H1 (cell line): ENCODE data around the gene GRID1. TPM values are rescaled to one million over a fixed set of nuclear protein-coding genes. Genes with fewer than 3 reads are reported as not detected.

Experiments used
- CTCF ChIA-PET: fragments of 300-600 bp; sonication (Branson Sonifier 250); formaldehyde crosslinking; loops from one replicate; lab custom pipeline; 2021; ENCODE audit not compliant: partially characterized antibody; lab: Charles Lee
- POLR2A ChIA-PET: fragments of 300-600 bp; sonication (Branson Sonifier 250); formaldehyde crosslinking; loops from one replicate; lab custom pipeline; 2021; ENCODE audit warnings: inconsistent platforms; ENCODE audit not compliant: partially characterized antibody; lab: Charles Lee
- DNase-seq, 2 experiments: peaks; one replicate each; pipeline versions ENCODE4 v3.0.0 to v3.0.0-alpha.2; 2010 to 2022; ENCODE audit warnings: low spot score in 2 of 2, low read depth in 1 of 2, mixed read lengths in 1 of 2
- FAIRE-seq: peaks from 2 replicates; lab custom pipeline; 2011; peaks lifted over from hg19 to GRCh38; lab: Jason Lieb, UNC
- H2AFZ ChIP-seq: 2 replicates; pipeline ENCODE4 v1.8.1; 2012; ENCODE audit warnings: low read length, inconsistent platforms
- H2AK5ac ChIP-seq: 2 replicates; pipeline ENCODE4 v1.6.1; 2013; ENCODE audit warnings: low read depth, low read length
- H2BK120ac ChIP-seq: replicated peaks from 2 replicates; pipeline ENCODE3; 2013; ENCODE audit warnings: low read depth, low read length, inconsistent platforms
- H2BK12ac ChIP-seq: 2 replicates; pipeline ENCODE4 v1.6.1; 2013; ENCODE audit warnings: low read depth, low read length
- H2BK15ac ChIP-seq: 2 replicates; pipeline ENCODE4 v1.6.1; 2013; ENCODE audit warnings: low read length
- H2BK20ac ChIP-seq: 2 replicates; pipeline ENCODE4 v1.6.1; 2013; ENCODE audit warnings: low read length
- H2BK5ac ChIP-seq: 2 replicates; pipeline ENCODE4 v1.6.1; 2013; ENCODE audit warnings: low read depth, low read length
- H3K14ac ChIP-seq: 2 replicates; pipeline ENCODE4 v1.6.1; 2013; ENCODE audit warnings: inconsistent platforms; ENCODE audit not compliant: insufficient read length
- H3K18ac ChIP-seq: 2 replicates; pipeline ENCODE4 v1.6.1; 2013; ENCODE audit warnings: low read length; ENCODE audit errors: extremely low read depth
- H3K23ac ChIP-seq: 2 replicates; pipeline ENCODE4 v1.6.1; 2013; ENCODE audit warnings: inconsistent platforms; ENCODE audit not compliant: insufficient read length
- H3K23me2 ChIP-seq: 2 replicates; pipeline ENCODE4 v1.6.1; 2013; ENCODE audit warnings: low read depth, low read length
- H3K27ac ChIP-seq: 2 replicates; pipeline ENCODE4 v1.6.1; 2011; ENCODE audit warnings: low read depth, low read length, inconsistent platforms
- H3K27me3 ChIP-seq, 4 experiments: replicated peaks in 1 of 4; 1 replicate in 1 of 4; 2 replicates in 3 of 4; pipeline versions ENCODE4 v1.6.1 to v1.8.1; 2011 to 2013; ENCODE audit warnings: low read length in 3 of 4, mild to moderate bottlenecking in 3 of 4, inconsistent platforms in 2 of 4, mixed read lengths in 2 of 4, moderate library complexity in 1 of 4; ENCODE audit not compliant: control insufficient read depth in 3 of 4, insufficient read depth in 3 of 4; ENCODE audit errors: extremely low read depth in 1 of 4
- H3K36me3 ChIP-seq, 4 experiments: 2 replicates each; pipeline versions ENCODE4 v1.6.1 to v1.8.1; 2011 to 2013; ENCODE audit warnings: mild to moderate bottlenecking in 4 of 4, low read length in 3 of 4, moderate library complexity in 2 of 4, control low read depth in 1 of 4, inconsistent platforms in 1 of 4; ENCODE audit not compliant: insufficient read depth in 4 of 4, control insufficient read depth in 2 of 4
- H3K4ac ChIP-seq: replicated peaks from 2 replicates; pipeline ENCODE3; 2013; ENCODE audit warnings: low read length, low read depth, mixed read lengths, inconsistent platforms; ENCODE audit not compliant: insufficient read length
- H3K4me1 ChIP-seq, 4 experiments: replicated peaks in 1 of 4; 1 replicate in 1 of 4; 2 replicates in 3 of 4; pipeline versions ENCODE4 v1.6.1 to v1.8.1; 2011 to 2013; ENCODE audit warnings: low read length in 3 of 4, inconsistent platforms in 2 of 4, mixed read lengths in 1 of 4; ENCODE audit not compliant: insufficient read depth in 4 of 4, control insufficient read depth in 3 of 4
- H3K4me2 ChIP-seq, 2 experiments: 2 replicates each; pipeline versions ENCODE4 v1.6.1 to v1.8.1; 2011 to 2013; ENCODE audit warnings: low read depth in 2 of 2, low read length in 2 of 2, control low read depth in 1 of 2, inconsistent platforms in 1 of 2, mild to moderate bottlenecking in 1 of 2; ENCODE audit not compliant: insufficient read depth in 1 of 2
- H3K4me3 ChIP-seq, 4 experiments: fragments of 200-600, 300-600 bp in 1 of 4; sonication (generic), shearing (Covaris generic), sonication (Bioruptor Twin) in 1 of 4; 2 replicates each; pipeline versions ENCODE4 v1.5.1 to v1.8.1; 2011 to 2016; ENCODE audit warnings: low read length in 4 of 4, low read depth in 3 of 4, control low read depth in 2 of 4, inconsistent platforms in 2 of 4, mild to moderate bottlenecking in 2 of 4, mixed read lengths in 1 of 4, moderate library complexity in 1 of 4; ENCODE audit not compliant: insufficient read depth in 2 of 4; ENCODE audit errors: extremely low read depth in 1 of 4
- H3K56ac ChIP-seq: replicated peaks from 2 replicates; pipeline ENCODE3; 2013; ENCODE audit warnings: low read depth, mild to moderate bottlenecking, mixed read lengths, low read length, inconsistent platforms; ENCODE audit not compliant: insufficient read length
- H3K79me1 ChIP-seq: 2 replicates; pipeline ENCODE4 v1.6.1; 2013; ENCODE audit warnings: low read depth, low read length, control low read depth
- H3K79me2 ChIP-seq, 2 experiments: 2 replicates each; pipeline versions ENCODE4 v1.6.1 to v1.8.1; 2012 to 2013; ENCODE audit warnings: low read length in 2 of 2, mild to moderate bottlenecking in 2 of 2, inconsistent platforms in 1 of 2; ENCODE audit not compliant: insufficient read depth in 2 of 2, control insufficient read depth in 1 of 2
- H3K9ac ChIP-seq, 4 experiments: replicated peaks in 1 of 4; 1 replicate in 1 of 4; 2 replicates in 3 of 4; pipeline versions ENCODE4 v1.6.1 to v1.8.1; 2011 to 2013; ENCODE audit warnings: low read depth in 3 of 4, low read length in 3 of 4, control low read depth in 2 of 4, mild to moderate bottlenecking in 2 of 4, moderate library complexity in 2 of 4, inconsistent platforms in 1 of 4; ENCODE audit errors: extremely low read depth in 1 of 4
- H3K9me3 ChIP-seq, 2 experiments: 2 replicates each; pipeline versions ENCODE4 v1.6.1 to v1.8.1; 2012 to 2013; ENCODE audit warnings: mild to moderate bottlenecking in 2 of 2, moderate library complexity in 2 of 2, control low read depth in 1 of 2, inconsistent platforms in 1 of 2, low read depth in 1 of 2, low read length in 1 of 2, mixed read lengths in 1 of 2; ENCODE audit not compliant: insufficient read depth in 2 of 2
- H4K20me1 ChIP-seq, 2 experiments: replicated peaks in 1 of 2; 2 replicates each; pipeline versions ENCODE3 to v1.8.1; 2011 to 2013; ENCODE audit warnings: inconsistent platforms in 2 of 2, low read length in 2 of 2, mild to moderate bottlenecking in 1 of 2; ENCODE audit not compliant: insufficient read depth in 2 of 2, control insufficient read depth in 1 of 2
- H4K5ac ChIP-seq: 2 replicates; pipeline ENCODE4 v1.6.1; 2013; ENCODE audit warnings: low read length, low read depth, mixed read lengths, inconsistent platforms; ENCODE audit not compliant: insufficient read length
- H4K8ac ChIP-seq: 2 replicates; pipeline ENCODE4 v1.8.0; 2013; ENCODE audit warnings: mild to moderate bottlenecking, moderate library complexity, low read length, inconsistent platforms; ENCODE audit not compliant: insufficient read depth; ENCODE audit errors: extremely low read depth
- H4K91ac ChIP-seq: replicated peaks from 2 replicates; pipeline ENCODE3; 2013; ENCODE audit warnings: low read length, mixed read lengths, inconsistent platforms; ENCODE audit not compliant: insufficient read length
- CHD1 ChIP-seq: IDR thresholded peaks from 2 replicates; pipeline ENCODE4 v1.6.1; 2012; ENCODE audit warnings: low read depth, low read length, improper control_type of control experiment
- E2F6 ChIP-seq: IDR thresholded peaks from 2 replicates; pipeline ENCODE4 v1.6.1; 2012; ENCODE audit warnings: inconsistent platforms
- EGR1 ChIP-seq: IDR thresholded peaks from 2 replicates; pipeline ENCODE4 v1.6.1; 2011; ENCODE audit warnings: low read depth, low read length, borderline replicate concordance
- EP300 ChIP-seq, 2 experiments: IDR thresholded peaks; 1 replicate in 1 of 2; 2 replicates in 1 of 2; pipeline ENCODE4 v1.6.1; 2011 to 2012; ENCODE audit warnings: low read depth in 2 of 2, low read length in 2 of 2, mild to moderate bottlenecking in 2 of 2, borderline replicate concordance in 1 of 2, inconsistent platforms in 1 of 2, moderate library complexity in 1 of 2
- POU5F1 ChIP-seq: IDR thresholded peaks from 2 replicates; pipeline ENCODE4 v1.6.1; 2011; ENCODE audit warnings: low read depth, mild to moderate bottlenecking, low read length, moderate library complexity
- RBBP5 ChIP-seq: IDR thresholded peaks from 2 replicates; pipeline ENCODE4 v1.7.1; 2012; ENCODE audit warnings: low read depth, mild to moderate bottlenecking, inconsistent platforms, low read length, moderate library complexity, borderline replicate concordance
- RFX5 ChIP-seq: IDR thresholded peaks from 2 replicates; pipeline ENCODE4 v1.6.1; 2011; ENCODE audit warnings: low read depth, low read length, improper control_type of control experiment, borderline replicate concordance
- RNF2 ChIP-seq: fragments of 200-900, 300-1000 bp; sonication (generic); IDR thresholded peaks from 2 replicates; pipeline ENCODE4 v1.7.1; 2016; ENCODE audit warnings: borderline replicate concordance, low read depth, mild to moderate bottlenecking, antibody characterized with exemption, low read length; ENCODE audit not compliant: poor library complexity, severe bottlenecking; ENCODE audit errors: missing control alignments
- SAP30 ChIP-seq: fragments of 300-600 bp; sonication (generic); IDR thresholded peaks from 2 replicates; pipeline ENCODE4 v1.7.1; 2012; ENCODE audit warnings: low read length, moderate library complexity, mild to moderate bottlenecking, inconsistent platforms; ENCODE audit not compliant: insufficient read depth, insufficient replicate concordance
- SP1 ChIP-seq: IDR thresholded peaks from 2 replicates; pipeline ENCODE4 v1.6.1; 2011; ENCODE audit warnings: low read depth, low read length
- SP4 ChIP-seq: IDR thresholded peaks from 2 replicates; pipeline ENCODE4 v1.6.1; 2012; ENCODE audit warnings: low read length, inconsistent platforms
- YY1 ChIP-seq: IDR thresholded peaks from 2 replicates; pipeline ENCODE4 v1.6.1; 2011; ENCODE audit warnings: low read depth, mild to moderate bottlenecking, low read length
- WGBS, 2 experiments: shearing (Covaris generic) in 1 of 2; methylation state at CpG; one replicate each; pipeline versions ENCODE4 v1.1.6 to v1.1.7; 2013 to 2015; ENCODE audit warnings: low lambda C conversion rate in 2 of 2, mixed read lengths in 2 of 2, inconsistent platforms in 1 of 2, low coverage in 1 of 2, missing lambda C conversion rate in 1 of 2; ENCODE audit not compliant: insufficient replicate concordance in 2 of 2, insufficient coverage in 1 of 2, insufficient read length in 1 of 2; ENCODE audit errors: extremely low coverage in 1 of 2, missing lambda C conversion rate in 1 of 2; 5-methylcytosine and 5-hydroxymethylcytosine counted together
- polyA plus RNA-seq, 7 experiments: library from polyadenylated mRNA; depleted of rRNA in 3 of 7; stranded (reverse) in 5 of 7; unstranded in 2 of 7; fragments of >200 nt in 5 of 7; fragments of 200-250 nt in 2 of 7; gene quantifications; 1 replicate in 5 of 7; 2 replicates in 1 of 7; 4 replicates in 1 of 7; pipeline versions ENCODE4 v1.2.1 to v1.2.3, GENCODE V29; 2011 to 2013; ENCODE audit warnings: missing spikeins in 2 of 7, mixed read lengths in 2 of 7
- total RNA-seq: library from RNA; stranded (reverse); fragmentation: NEBNext Ultra II Directional; extraction: Animal tissue kit (Norgen Biotek cat#: 25700); gene quantifications from 2 replicates; pipeline ENCODE4 v1.2.1, GENCODE V29; 2021
- TF ChIP-seq, protein P1 (sequence below): IDR thresholded peaks from 2 replicates; pipeline ENCODE4 v1.6.1; 2011; ENCODE audit warnings: low read depth, mild to moderate bottlenecking, low read length; ENCODE audit not compliant: insufficient read depth

The GRID1 gene
- total and polyA plus RNA-seq, 2 of the 8 experiments (the other 6 are each of a cell fraction or from before 2014, with no cell fraction given), result 0.22 to 0.30 TPM

- FAIRE-seq (no peak), DNase-seq (no peak)
- no peak overlapping the region for H2BK15ac ChIP-seq
- H3K36me3 ChIP-seq, result no peaks in the 10 kb centered on the region
- H3K18ac ChIP-seq, result no peak overlapping the region
- H3K4me1 ChIP-seq, result peaks cover 0 to 3% (median 0%) of the 10 kb centered on the region in 4 experiments; a peak in 2 of 7 replicates
- no peak overlapping the region for H2AK5ac ChIP-seq
- no peak overlapping the region for H3K9ac ChIP-seq
- no peak overlapping the region for H3K56ac ChIP-seq
- no peaks in the 10 kb centered on the region for H3K9me3 ChIP-seq
- H2BK12ac ChIP-seq, result no peak overlapping the region
- WGBS, 2 experiments, result 88% methylated on average over 3 of the region's 3 CpGs; no CpG with 5 or more reads in 1 of the 2 experiments
- H3K79me2 ChIP-seq, result no peaks in the 10 kb centered on the region
- H3K27ac ChIP-seq, result no peak overlapping the region
- H3K4ac ChIP-seq, result no peak overlapping the region
- peaks cover 5% of the 10 kb centered on the region; the same call in 1 of the 2 replicates for H3K23me2 ChIP-seq
- no peak overlapping the region for H3K4me2 ChIP-seq
- no peak overlapping the region for H2BK120ac ChIP-seq
- H3K79me1 ChIP-seq, result no peaks in the 10 kb centered on the region
- H3K23ac ChIP-seq, result no peak overlapping the region
- POLR2A ChIA-PET, result no interaction called here
- no peak overlapping the region for H4K5ac ChIP-seq
- H4K8ac ChIP-seq, result no peak overlapping the region; the same call in 1 of the 2 replicates
- no peak overlapping the region for H2BK5ac ChIP-seq
- H4K20me1 ChIP-seq, result no peaks in the 10 kb centered on the region
- CTCF ChIA-PET, result interaction anchor here (0.8 to 3.9 kb wide), 12 partner anchors 8 to 286 kb away, joined by 3 to 16 read pairs (median 4); no protein-coding TSS in a partner anchor
- H3K4me3 ChIP-seq, result no peak overlapping the region
- H3K14ac ChIP-seq, result no peak overlapping the region
- H4K91ac ChIP-seq, result no peak overlapping the region
- no peak overlapping the region for H2AFZ ChIP-seq
- no peaks in the 10 kb centered on the region for H3K27me3 ChIP-seq
- H2BK20ac ChIP-seq, result no peak overlapping the region
- TF ChIP-seq EP300 (IDR thresholded peaks at IDR 0.05; ENCODE audit: borderline replicate concordance in 1 of 2, low read depth in 2 of 2, low read length in 2 of 2) (no peak), RBBP5 (no peak), RFX5 (no peak), POU5F1 (no peak), EGR1 (no peak), SAP30 (no peak), SP1 (no peak), SP4 (no peak), E2F6 (no peak), YY1 (no peak), CHD1 (no peak), RNF2 (no peak)
- TF ChIP-seq, protein P1, sequence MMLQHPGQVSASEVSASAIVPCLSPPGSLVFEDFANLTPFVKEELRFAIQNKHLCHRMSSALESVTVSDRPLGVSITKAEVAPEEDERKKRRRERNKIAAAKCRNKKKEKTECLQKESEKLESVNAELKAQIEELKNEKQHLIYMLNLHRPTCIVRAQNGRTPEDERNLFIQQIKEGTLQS, result no peak
These were observed 275.8 kb downstream of the GRID1 start for GRCh38 chr10:86090807-86091206.
